DMS53 treated with DMSO at 0.1 percent for 48 hours (cell line): ENCODE measurements around the gene MED17.

Source experiments
- DNase-seq: peaks from one replicate; lab custom pipeline; 2025; ENCODE audit not compliant: unreplicated experiment; lab: John Stamatoyannopoulos, UW

MED17 gene

GRCh38 chr11:93814966-93815633 lies 31.0 kb downstream of the MED17 start:
- DNase-seq: no peak

- DNase-seq: no peak
Observed at GRCh38 chr11:93817426-93818348, 33.6 kb downstream of the MED17 start.

GRCh38 chr11:93819966-93820695 lies 36.0 kb downstream of the MED17 start:
- DNase-seq: no peak

- DNase-seq: no peak
Observed at GRCh38 chr11:93820847-93821246, 36.8 kb downstream of the MED17 start.

DNA sequence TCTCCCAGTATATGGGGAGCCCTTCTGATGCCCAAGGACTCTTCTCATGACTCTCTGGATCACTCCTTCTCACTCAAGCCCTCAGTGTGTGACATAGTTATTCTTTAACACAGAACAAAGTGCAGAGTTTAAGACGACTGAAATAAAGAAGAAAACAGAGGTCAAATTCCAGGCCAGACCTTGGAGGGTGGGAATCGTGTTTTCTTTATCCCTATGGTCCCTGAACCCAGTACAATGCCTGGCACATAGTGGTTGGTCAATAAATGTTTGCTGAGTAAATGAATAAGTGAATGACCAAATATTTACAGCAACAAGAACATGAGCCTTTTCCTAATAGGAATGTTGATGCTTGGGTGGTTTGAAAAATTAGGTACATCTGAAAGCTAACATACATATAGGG lies 37.5 kb downstream of the MED17 start:
- DNase-seq: no peak

DNA sequence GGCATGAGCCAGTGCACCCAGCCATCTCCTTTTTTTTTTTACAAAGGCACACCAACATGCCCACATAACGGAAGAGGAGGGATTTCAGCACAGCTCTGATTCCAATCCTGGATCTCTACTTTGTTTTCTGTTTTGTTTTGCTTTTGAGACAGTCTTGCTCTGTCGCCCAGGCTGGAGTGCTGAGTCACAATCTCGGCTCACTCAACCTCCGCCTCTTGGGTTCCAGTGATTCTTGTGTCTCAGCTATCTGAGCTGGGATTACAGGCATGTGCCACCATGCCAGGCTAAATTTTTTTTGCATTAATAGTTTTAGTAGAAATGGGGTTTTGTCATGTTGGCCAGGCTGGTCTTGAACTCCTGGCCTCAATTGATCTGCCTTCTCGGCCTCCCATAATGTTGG lies 38.3 kb downstream of the MED17 start:
- no peak for DNase-seq

DNA sequence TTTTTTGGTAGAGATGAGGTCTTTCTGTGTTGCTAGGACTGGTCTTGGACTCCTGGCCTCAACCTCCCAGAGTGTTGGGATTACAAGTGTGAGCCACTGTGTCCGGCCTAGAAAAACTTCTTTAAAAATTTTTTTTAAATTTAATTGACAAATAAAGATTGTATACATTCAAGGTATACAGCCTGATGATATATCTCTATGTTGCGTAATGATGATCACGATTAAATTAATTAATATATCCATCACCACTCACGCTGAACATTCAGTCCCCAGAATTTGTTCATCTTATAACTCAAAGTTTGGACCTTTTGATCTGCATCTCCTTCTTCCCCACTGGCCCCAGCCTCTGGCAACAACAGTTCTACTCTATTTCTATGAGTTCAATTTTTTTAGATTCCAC lies 39.1 kb downstream of the MED17 start:
- no peak for DNase-seq

- DNase-seq: no peak
Observed at GRCh38 chr11:93827363-93827762, 43.3 kb downstream of the MED17 start.

GRCh38 chr11:93829598-93829997 lies 45.5 kb downstream of the MED17 start:
- DNase-seq: no peak

DNA sequence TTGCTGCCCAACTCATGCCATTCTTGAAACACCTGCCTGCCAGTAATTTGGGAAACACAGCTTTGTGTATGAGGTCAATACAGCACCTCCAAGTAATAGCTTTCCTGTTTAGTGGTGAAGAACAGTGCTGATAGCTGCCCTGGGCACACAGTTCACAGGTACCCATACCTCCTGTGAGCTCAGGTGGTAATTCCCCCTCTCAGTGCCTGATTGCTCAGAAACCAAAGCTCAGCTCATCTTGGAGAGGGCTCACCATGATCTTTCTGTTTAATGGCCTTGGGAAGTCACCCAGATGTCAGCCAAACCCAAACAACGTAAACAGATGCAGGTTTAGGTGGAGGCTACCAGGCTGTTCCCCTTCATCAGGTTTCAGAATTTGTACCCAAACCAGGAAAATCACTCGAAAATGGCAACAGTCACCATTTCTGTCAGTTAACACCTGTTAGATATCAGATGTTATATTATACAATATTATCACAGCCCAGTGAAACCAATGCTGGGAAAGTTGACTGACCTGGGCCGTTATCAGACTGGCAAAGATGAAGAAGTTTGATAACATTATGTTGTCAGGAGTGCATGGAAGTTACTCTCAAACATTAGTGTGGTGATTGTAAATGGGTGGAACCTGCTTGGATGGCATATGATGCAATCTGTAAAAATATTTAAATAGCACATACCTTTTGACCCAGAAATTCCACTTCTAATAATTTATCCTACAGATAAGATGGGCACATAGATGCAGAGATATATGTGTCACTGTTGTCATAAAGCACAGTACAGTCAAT lies 47.5 kb downstream of the MED17 start:
- DNase-seq: no peak

DNA sequence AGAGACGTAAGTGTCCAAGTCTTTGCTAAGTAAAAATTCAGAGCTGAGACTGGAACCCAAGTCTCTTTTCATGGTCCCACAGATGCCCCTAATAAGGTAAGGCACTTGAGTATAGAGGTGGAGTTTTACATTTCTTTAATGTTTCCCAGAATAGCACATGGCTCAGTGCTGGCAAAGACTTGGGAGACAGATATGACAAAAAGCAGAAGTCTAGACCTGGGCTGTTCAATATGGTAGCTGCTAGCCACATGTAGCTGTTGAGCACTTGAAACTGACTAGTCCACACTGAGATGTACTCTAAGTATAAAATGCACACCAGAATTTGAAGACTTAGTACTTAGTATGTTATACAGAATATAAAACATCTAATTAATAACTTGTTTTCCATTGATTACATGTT lies 48.7 kb downstream of the MED17 start:
- no peak for DNase-seq

- DNase-seq: no peak
Observed at GRCh38 chr11:93838967-93839366, 54.9 kb downstream of the MED17 start.

DNA sequence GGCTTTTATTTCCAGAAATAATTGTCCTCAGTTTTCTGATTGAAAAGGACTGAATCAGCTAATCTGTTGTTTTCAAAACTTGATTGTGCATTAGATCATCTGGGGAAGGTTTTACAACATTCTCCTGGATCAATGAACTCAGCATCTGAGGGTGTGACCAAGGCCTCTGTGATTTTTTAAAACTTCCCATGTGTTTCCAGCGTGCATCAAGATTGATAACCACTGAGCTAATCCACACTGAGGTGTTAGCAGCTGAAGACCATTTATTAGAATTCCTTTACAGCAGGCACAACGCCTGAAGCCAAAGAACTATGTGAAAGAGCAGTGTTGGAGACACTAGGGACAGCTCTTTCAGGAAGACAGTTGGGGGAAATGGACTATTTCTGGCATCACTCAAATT lies 56.1 kb downstream of the MED17 start:
- no peak for DNase-seq

DNA sequence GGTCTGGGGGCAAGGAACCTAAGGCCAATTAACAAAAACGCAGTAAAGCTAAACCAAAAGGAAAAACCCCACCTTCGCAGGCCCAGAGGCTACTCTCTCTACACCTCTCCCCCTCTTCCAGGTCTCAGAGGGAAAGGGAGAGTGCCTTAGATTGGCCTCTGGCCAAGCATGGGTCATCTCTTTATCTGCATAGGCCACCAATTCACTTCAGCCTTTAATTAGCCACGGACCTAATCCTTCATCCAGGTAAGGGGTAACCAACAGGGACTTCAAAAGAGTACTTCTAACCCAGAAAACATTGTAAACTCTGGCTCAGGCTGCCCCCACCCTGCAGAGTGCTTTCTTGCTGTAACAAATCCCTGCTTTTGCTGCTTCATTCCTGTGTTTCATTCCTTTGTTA lies 56.9 kb downstream of the MED17 start:
- DNase-seq: no peak

DNA sequence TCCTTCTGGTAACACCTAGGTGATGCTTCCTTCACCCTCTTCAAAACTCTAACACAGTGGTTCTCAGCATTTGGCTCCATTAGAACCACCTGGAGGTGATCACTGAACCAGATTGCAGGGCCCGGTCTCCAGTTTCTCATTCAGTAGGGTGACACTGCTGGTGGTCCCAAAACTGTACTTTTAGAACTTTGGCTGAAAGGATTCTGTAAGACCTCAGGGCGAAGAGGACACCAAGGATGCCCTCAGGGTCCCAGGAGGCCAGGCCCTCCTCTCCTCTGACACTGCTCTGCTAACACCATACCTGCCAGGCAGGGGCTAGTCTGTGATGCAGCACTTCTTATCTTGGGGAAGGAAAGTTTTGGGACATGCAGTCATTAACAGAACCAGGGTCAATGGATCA lies 57.4 kb downstream of the MED17 start:
- DNase-seq: no peak

DNA sequence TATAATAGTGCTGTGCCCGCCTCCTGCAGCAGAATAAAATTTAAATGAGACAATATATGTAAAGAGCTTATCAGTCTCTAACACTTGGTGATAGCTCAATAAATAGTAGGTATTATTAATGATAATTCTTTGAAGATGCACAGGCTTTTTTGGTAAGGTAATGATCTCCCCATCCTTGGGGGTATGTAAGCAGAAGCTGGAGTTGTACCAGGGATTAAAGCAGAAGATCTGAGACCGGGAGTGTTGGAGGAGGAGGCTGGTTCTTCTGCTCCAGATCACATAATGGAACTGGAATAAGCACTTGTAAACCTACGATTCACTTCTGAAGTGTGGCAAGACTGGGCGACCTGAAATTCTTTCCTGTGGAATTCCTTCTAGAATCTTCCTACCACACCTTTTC lies 58.0 kb downstream of the MED17 start:
- DNase-seq: no peak

DNA sequence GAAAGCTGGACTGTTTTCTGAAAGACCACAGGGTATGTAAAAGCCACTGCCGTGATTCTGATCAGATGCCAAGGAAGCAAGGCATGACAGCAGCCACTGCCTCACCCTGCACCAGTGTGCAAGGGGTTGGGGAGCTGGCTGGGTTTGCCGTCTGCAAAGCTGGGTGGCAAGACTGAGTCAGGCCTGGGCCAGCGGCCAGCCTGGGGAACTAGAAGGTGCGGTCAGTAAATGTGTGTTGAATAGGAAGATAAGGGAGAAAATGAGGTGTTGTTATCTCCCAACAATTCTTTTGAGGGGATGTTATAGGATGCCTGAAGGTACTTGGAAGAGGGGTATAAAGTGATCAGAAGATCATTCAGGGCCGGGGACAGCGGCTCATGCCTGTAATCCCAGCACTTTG lies 58.4 kb downstream of the MED17 start:
- no peak for DNase-seq

DNA sequence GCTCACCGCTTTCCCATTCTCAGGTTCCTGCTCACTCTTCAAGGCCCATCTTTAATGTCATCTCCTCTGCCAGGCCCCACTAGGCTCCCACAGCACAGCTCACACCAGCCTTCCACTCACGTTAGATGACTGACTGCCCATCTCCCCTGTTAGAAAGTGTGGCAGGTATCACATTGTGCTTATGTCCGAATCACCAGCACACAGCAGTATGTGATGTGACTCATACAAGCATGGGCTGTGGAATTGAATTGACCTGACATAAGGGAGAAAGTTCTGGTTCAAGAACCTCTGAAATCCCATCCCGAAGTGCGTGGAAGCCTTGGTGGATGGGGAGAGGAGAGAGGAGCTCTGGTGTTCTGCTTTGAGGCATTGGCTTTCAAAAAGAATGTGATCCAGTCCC lies 59.8 kb downstream of the MED17 start:
- DNase-seq: no peak

DNA sequence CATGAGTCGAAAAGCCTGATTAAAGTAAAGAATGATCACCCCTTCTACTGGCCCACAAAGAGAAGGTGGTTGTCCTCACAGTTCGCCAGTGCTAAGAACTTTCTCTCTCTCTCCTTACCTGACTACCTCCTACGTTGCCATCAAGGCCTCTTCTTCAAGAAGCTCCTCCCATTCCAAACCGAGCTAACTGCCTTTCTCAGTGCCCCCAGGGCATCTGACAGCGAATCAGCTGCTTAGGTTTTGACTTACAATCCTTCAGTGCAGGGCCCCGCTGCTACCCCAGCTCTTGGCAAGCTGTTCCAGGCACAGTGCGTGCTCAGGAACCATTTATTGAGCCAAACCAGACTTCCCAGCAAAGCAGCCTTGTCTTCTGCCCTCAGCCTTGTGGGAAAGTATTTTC lies 60.5 kb downstream of the MED17 start:
- DNase-seq: no peak

- peak; percentile 49 for DNase-seq
Observed at GRCh38 chr11:93845181-93846092, 61.4 kb downstream of the MED17 start.
